Kidney epithelial cell (primary cell): ENCODE data around the gene ELMO1. TPM values are rescaled to one million over a fixed set of nuclear protein-coding genes. Genes with fewer than 3 reads are reported as not detected.

Source experiments
- DNase-seq: peaks from one replicate; pipeline ENCODE4 v3.0.0-alpha.2; 2010; ENCODE audit warnings: low read depth
- H3K27me3 ChIP-seq: 2 replicates; pipeline ENCODE4 v1.6.0; 2011; ENCODE audit warnings: low read length; ENCODE audit not compliant: control insufficient read depth, insufficient read depth
- H3K36me3 ChIP-seq: 2 replicates; pipeline ENCODE4 v1.5.1; 2011; ENCODE audit warnings: low read length; ENCODE audit not compliant: control insufficient read depth, insufficient read depth
- H3K4me3 ChIP-seq: 2 replicates; pipeline ENCODE4 v1.5.1; 2011; ENCODE audit warnings: low read depth, mild to moderate bottlenecking, control low read depth, low read length
- total RNA-seq: library from RNA; depleted of rRNA; stranded (reverse); fragments of >200 nt; gene quantifications from 2 replicates; pipeline ENCODE4 v1.2.3, GENCODE V29; 2015
- TF ChIP-seq, protein P1 (sequence below): IDR thresholded peaks from 2 replicates; pipeline ENCODE4 v1.5.1; 2011; ENCODE audit warnings: mild to moderate bottlenecking, moderate library complexity, low read length, control low read depth, inconsistent platforms; ENCODE audit not compliant: insufficient read depth, poor library complexity, severe bottlenecking

The ELMO1 gene
- total RNA-seq, 1 donor from 2014 or later = 11.4 TPM

DNA sequence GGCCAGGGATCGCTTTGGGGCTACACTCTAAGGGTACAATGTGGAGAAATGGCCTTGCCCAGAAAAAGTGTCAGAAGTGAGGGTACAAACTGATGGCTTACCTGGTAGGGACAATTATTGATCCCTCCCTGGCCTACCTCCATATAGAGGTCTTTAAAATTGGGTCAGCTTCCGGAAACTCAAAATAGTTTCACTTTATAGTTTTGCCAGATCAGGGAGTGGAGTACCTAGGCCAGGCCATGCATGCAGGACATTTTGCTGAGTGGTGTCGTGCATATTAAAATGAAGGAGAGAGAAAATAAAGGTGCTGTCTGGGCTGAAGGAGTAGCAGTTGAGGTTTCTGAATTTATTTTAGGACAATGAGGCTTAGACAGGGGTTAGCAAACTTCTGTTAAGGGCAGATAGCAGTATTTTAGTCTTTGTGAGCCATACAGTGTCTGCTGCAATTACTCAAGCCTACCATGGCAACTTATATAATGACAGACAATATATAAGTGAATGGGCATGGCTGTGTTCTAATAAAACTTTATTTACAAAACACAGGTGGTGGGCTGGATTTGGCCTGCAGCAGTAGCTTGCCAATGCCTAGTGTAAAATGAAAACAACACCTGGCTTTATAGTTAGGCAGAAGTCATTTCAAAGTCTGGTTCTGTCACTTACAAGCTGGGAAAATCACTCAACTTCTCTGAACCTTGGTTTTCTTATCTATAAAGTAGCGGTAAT is 547.5 kb downstream of the ELMO1 start:
- Histone ChIP-seq H3K4me3 (no peak overlapping the region), H3K27me3 (no peaks in the 10 kb centered on the region), H3K36me3 (no peaks in the 10 kb centered on the region)
- TF ChIP-seq, protein P1, sequence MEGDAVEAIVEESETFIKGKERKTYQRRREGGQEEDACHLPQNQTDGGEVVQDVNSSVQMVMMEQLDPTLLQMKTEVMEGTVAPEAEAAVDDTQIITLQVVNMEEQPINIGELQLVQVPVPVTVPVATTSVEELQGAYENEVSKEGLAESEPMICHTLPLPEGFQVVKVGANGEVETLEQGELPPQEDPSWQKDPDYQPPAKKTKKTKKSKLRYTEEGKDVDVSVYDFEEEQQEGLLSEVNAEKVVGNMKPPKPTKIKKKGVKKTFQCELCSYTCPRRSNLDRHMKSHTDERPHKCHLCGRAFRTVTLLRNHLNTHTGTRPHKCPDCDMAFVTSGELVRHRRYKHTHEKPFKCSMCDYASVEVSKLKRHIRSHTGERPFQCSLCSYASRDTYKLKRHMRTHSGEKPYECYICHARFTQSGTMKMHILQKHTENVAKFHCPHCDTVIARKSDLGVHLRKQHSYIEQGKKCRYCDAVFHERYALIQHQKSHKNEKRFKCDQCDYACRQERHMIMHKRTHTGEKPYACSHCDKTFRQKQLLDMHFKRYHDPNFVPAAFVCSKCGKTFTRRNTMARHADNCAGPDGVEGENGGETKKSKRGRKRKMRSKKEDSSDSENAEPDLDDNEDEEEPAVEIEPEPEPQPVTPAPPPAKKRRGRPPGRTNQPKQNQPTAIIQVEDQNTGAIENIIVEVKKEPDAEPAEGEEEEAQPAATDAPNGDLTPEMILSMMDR = no peak
- DNase-seq = no peak

DNA sequence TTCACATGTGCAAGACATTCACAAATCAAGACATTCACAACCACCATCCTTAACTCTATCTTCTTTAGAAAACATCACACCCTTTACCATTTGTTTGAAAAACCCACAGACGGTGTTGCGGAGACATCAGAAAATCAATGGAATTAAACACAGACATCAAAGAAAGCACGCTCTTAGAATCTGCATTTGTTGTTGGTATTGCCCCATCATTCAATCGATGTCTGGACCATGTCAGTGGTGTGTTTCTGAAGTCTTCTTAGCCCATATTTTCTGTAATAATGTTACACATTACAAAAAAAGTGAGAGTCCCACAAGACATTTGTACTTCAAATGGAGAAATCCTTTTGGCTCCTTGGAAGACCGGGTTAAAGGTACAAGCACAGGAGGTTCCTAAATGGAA is 550.5 kb downstream of the ELMO1 start:
- Histone ChIP-seq H3K36me3 (no peaks in the 10 kb centered on the region), H3K4me3 (no peak overlapping the region), H3K27me3 (no peaks in the 10 kb centered on the region)
- DNase-seq = no peak
- TF ChIP-seq, protein P1 = no peak

GRCh38 chr7:36896956-36897590 is 551.6 kb downstream of the ELMO1 start:
- H3K36me3 ChIP-seq = no peaks in the 10 kb centered on the region
- no peak for DNase-seq

DNA sequence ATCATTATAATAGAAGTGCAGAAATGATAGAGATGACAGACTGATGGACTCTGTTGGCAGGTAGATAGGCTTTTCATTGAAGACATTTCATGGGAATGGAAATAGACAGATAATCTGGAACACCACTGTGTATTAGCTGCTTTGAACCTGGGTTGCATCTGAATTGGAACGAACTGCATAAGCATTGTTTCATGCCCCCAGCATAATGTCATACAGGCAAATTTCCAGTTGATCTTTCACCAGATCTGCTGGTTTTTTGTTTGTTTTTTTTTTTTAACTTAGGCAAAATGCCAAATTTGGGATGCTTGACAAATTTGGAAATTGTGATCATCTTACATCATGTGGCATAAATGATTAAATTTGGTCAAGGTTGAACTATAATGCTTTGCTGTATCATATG is 552.2 kb downstream of the ELMO1 start:
- Histone ChIP-seq H3K27me3 (no peaks in the 10 kb centered on the region), H3K4me3 (no peak overlapping the region), H3K36me3 (no peaks in the 10 kb centered on the region)
- TF ChIP-seq, protein P1 = no peak
- DNase-seq = no peak

More at GRCh38 chr7:36896956-36897590, 551.6 kb downstream of the ELMO1 start:
- H3K4me3 ChIP-seq = no peak overlapping the region
- TF ChIP-seq, protein P1 = no peak
- no peaks in the 10 kb centered on the region for H3K27me3 ChIP-seq

DNA sequence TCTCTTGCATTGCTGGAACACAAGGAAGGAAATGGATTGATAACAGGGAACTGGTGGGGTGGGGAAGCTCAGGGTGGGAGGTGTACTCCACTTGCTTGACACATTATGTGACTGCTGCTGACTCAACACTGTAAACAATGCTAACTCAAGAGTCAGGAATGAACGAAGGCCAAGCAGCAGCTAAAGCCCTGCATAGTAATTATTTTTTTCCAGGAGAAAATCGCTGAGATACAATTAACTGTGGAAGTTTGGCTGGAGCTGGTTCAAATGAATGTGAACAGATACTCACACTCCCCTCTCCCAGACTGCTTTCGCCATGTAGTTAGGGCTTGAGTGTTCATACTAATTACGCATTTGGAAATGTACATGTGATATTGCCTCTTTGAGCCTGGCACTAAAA is 553.5 kb downstream of the ELMO1 start:
- Histone ChIP-seq H3K4me3 (no peak overlapping the region), H3K27me3 (no peaks in the 10 kb centered on the region), H3K36me3 (no peaks in the 10 kb centered on the region)
- DNase-seq = peak; percentile 25
- TF ChIP-seq, protein P1 = no peak

DNA sequence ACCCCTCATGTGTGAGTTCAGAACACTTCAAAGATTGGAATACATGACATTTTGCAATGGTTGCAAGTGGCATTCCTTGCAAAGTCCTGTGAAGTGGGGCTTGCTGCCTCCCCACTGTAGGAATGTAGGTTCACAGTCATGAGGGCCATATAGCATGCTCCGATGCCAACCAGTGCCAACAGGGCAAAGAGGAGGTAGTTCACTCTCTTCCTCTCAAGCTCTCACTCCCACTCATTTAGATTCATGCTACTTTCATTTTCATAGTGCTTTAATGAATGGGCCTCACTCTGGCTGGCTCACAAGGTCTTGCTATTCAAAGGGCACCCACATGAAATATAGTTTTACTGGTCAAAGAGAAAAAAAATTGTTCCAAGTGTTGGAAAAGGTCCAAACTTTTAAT is 554.5 kb downstream of the ELMO1 start:
- no peak for DNase-seq
- Histone ChIP-seq H3K36me3 (no peaks in the 10 kb centered on the region), H3K4me3 (no peak overlapping the region), H3K27me3 (no peaks in the 10 kb centered on the region)
- TF ChIP-seq, protein P1 = no peak
